ENCODE data around the gene KRT73. TPM values are rescaled to one million over a fixed set of nuclear protein-coding genes. Genes with fewer than 3 reads are reported as not detected.

Gene KRT73
- total RNA-seq, 4 donors from 2014 or later = not detected

GRCh38 chr12:52585946-52586345 is 32.4 kb downstream of the KRT73 start:
- TF ChIP-seq EP300 (IDR thresholded peaks at IDR 0.05; ENCODE audit: low read depth) (no peak), POLR2AphosphoS5 (IDR thresholded peaks at IDR 0.05) (no peak), POLR2A (IDR thresholded peaks at IDR 0.05) (no peak), CTCF (IDR thresholded peaks at IDR 0.05) (no peak)
- H3K4me1 ChIP-seq = no peaks in the 10 kb centered on the region
- in situ Hi-C loops (cut with MboI; ENCODE audit: low pct_ligation_motif_present in 1 of 4, low pct_unique_long_range_greater_than_20kb in 1 of 4, low sequenced_read_pairs in 3 of 4) (loop anchor here (5.0 to 25.0 kb wide), 6 partner anchors 289 to 401 kb away; no protein-coding TSS in a partner anchor), intact Hi-C loops (cut with DNase I; ENCODE audit: low total_unique reads) (no loop called here)
- DNase-seq = no peak
- no peak overlapping the region for H3K27ac ChIP-seq
- H3K4me3 ChIP-seq = no peak overlapping the region
- H3K9me3 ChIP-seq = no peaks in the 10 kb centered on the region
- H3K36me3 ChIP-seq = no peaks in the 10 kb centered on the region
- H3K27me3 ChIP-seq = no peaks in the 10 kb centered on the region
- 75% methylated on average over 9 of the region's 9 CpGs; no CpG with 5 or more reads in 1 of the 2 donors for WGBS, 2 donors (ENCODE audit: low coverage in 1 of 2)

DNA sequence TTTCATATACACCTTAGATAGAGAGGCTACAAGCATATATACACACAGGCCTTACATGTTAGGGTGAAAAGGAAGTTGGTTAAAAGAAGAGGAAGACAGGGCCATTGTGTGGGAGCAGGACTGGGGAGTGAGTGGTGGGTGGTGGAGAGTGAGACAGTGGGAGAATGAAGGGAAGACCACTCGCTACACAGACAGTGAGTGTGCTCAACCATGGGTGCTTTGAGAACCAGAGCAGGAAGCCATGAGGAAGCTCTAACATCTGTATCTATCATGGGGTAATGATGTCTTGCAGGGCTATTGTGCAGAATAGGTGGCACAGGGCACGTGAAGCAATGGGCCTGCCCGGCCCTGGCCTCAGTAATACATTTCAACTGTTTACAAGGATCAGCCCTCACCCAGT is 33.3 kb downstream of the KRT73 start:
- no peak for DNase-seq
- Histone ChIP-seq H3K4me3 (no peak overlapping the region), H3K4me1 (no peaks in the 10 kb centered on the region), H3K27me3 (no peaks in the 10 kb centered on the region), H3K9me3 (no peaks in the 10 kb centered on the region), H3K36me3 (no peaks in the 10 kb centered on the region), H3K27ac (no peak overlapping the region)
- intact Hi-C loops (cut with DNase I; ENCODE audit: low total_unique reads) (no loop called here), in situ Hi-C loops (cut with MboI; ENCODE audit: low pct_ligation_motif_present in 1 of 4, low pct_unique_long_range_greater_than_20kb in 1 of 4, low sequenced_read_pairs in 3 of 4) (loop anchor here (5.0 to 25.0 kb wide), 6 partner anchors 290 to 402 kb away; no protein-coding TSS in a partner anchor)
- 92% methylated on average over 3 of the region's 3 CpGs; no CpG with 5 or more reads in 1 of the 2 donors for WGBS, 2 donors (ENCODE audit: low coverage in 1 of 2)
- no peak for TF ChIP-seq POLR2AphosphoS5 (IDR thresholded peaks at IDR 0.05)
- TF ChIP-seq EP300 (IDR thresholded peaks at IDR 0.05; ENCODE audit: low read depth) = no peak

DNA sequence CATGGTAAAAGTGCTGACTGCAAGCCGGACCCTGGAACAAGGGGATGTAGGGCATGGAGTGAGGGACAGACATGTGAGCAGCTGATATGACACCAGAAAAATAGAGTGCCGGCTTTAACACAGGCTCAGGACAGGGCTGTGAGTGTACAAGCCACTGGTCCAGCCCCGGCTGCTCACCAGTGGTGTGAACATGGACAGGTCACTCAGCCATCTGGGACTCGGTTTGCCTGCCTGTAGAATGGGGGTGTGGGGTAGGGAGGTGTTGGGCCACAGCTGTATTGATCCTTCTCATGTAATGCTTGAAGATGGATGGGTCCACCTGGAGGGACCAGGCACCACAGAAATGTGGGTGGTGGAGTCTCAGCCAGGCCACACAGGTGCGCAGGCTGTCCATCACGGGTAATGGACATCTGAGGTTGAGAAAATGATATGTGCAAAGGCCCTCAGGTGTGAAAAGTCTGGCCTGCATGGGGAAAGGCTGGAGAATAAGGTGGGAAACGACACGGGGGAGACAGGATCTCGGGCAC is 34.1 kb downstream of the KRT73 start:
- TF ChIP-seq POLR2AphosphoS5 (IDR thresholded peaks at IDR 0.05) (no peak), CTCF (IDR thresholded peaks at IDR 0.05) (no peak), POLR2A (IDR thresholded peaks at IDR 0.05) (no peak), EP300 (IDR thresholded peaks at IDR 0.05; ENCODE audit: low read depth) (no peak)
- Histone ChIP-seq H3K4me3 (no peak overlapping the region), H3K4me1 (no peaks in the 10 kb centered on the region), H3K27ac (no peak overlapping the region), H3K9me3 (no peaks in the 10 kb centered on the region), H3K27me3 (no peaks in the 10 kb centered on the region), H3K36me3 (no peaks in the 10 kb centered on the region)
- in situ Hi-C loops (cut with MboI; ENCODE audit: low pct_ligation_motif_present in 1 of 4, low pct_unique_long_range_greater_than_20kb in 1 of 4, low sequenced_read_pairs in 3 of 4) (loop anchor here (5.0 to 25.0 kb wide), 6 partner anchors 291 to 403 kb away; no protein-coding TSS in a partner anchor), intact Hi-C loops (cut with DNase I; ENCODE audit: low total_unique reads) (loop anchor here (5.0 kb wide), 1 partner anchor 288 kb away; no protein-coding TSS in a partner anchor)
- whole genome bisulfite sequencing, 2 donors (ENCODE audit: low coverage in 1 of 2) = 84% methylated on average over 9 of the region's 9 CpGs; no CpG with 5 or more reads in 1 of the 2 donors
- no peak for DNase-seq

DNA sequence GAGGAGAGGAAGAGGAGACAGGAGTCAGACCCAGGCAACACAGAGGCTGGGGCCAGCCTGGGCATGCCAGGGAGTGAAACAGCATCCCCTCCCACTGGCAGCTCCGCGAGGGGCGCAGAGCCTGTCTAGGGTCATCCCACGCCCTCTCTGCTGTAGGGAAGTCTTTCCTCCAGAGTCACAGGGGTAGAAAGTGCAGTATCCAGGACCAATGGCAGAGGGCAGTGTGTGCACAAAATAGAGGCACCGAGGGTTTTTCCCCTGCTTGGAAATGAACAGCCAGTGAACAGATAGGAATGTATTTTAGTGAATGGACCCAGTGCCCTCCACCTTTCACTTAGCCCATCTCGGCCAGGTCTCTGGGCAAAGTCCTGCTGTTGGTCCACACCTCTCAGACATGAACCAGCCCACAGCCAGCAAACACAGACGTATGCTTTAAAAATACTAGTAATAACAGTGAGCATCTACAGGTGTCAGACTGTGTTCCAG is 35.3 kb downstream of the KRT73 start:
- no peak overlapping the region for H3K4me3 ChIP-seq
- WGBS, 2 donors (ENCODE audit: low coverage in 1 of 2) = 6 to 33% methylated on average over 1 to 7 of the region's 7 CpGs
- no peaks in the 10 kb centered on the region for H3K4me1 ChIP-seq
- H3K27me3 ChIP-seq = no peaks in the 10 kb centered on the region
- no peak overlapping the region for H3K27ac ChIP-seq
- no peaks in the 10 kb centered on the region for H3K9me3 ChIP-seq
- DNase-seq = peak; percentile 63
- in situ Hi-C loops (cut with MboI; ENCODE audit: low pct_ligation_motif_present in 1 of 4, low pct_unique_long_range_greater_than_20kb in 1 of 4, low sequenced_read_pairs in 3 of 4) (loop anchor here (5.0 to 25.0 kb wide), 6 partner anchors 292 to 404 kb away; no protein-coding TSS in a partner anchor), intact Hi-C loops (cut with DNase I; ENCODE audit: low total_unique reads) (loop anchor here (5.0 kb wide), 1 partner anchor 289 kb away; no protein-coding TSS in a partner anchor)
- no peaks in the 10 kb centered on the region for H3K36me3 ChIP-seq
- TF ChIP-seq POLR2A (IDR thresholded peaks at IDR 0.05) (no peak), CTCF (IDR thresholded peaks at IDR 0.05) (peak; percentile 50 to 83 (median 69))

Data from transverse colon (tissue), 4 donors.